ENCODE measurements around the gene ETV6. TPM values are rescaled to one million over a fixed set of nuclear protein-coding genes. Genes with fewer than 3 reads are reported as not detected.

Gene ETV6
- total and polyA plus RNA-seq, 9 of the 15 experiments (the other 6 are each of a cell fraction or from before 2014, with no cell fraction given) = 0.81 to 12.7 (median 4.1) TPM

GRCh38 chr12:11667171-11667570 lies 17.7 kb downstream of the ETV6 start:
- ATAC-seq = no peak
- Histone ChIP-seq H3K27me3 (ENCODE audit: control insufficient read depth in 2 of 2, insufficient read depth in 2 of 2, low read length in 2 of 2) (no peaks in the 10 kb centered on the region), H3K9me3 (replicated peaks; ENCODE audit: control insufficient read depth, insufficient read depth, low read depth, low read length) (no peaks in the 10 kb centered on the region), H3K9me1 (ENCODE audit: control insufficient read depth, insufficient read depth, low read length) (no peaks in the 10 kb centered on the region), H4K20me1 (replicated peaks; ENCODE audit: control insufficient read depth, insufficient read depth, low read length) (no peaks in the 10 kb centered on the region; the same call in 1 of the 2 replicates), H3K79me2 (ENCODE audit: control insufficient read depth, insufficient read depth, low read length) (peaks cover 7% of the 10 kb centered on the region; the same call in 2 of the 3 replicates), H3K27ac (ENCODE audit: extremely low read depth, low read depth, low read length) (no peak overlapping the region), H3K9ac (ENCODE audit: insufficient read depth in 1 of 2, low read depth in 2 of 2, low read length in 2 of 2) (no peak overlapping the region), H3K4me1 (replicated peaks in 1 of 2; ENCODE audit: control insufficient read depth in 2 of 2, insufficient read depth in 2 of 2, low read length in 2 of 2) (no peaks in the 10 kb centered on the region; a peak in 1 of 5 replicates), H3K4me3 (no peak overlapping the region), H3K4me2 (ENCODE audit: insufficient read depth, low read length) (no peak overlapping the region), H3K36me3 (ENCODE audit: control insufficient read depth, insufficient read depth, low read length) (no peaks in the 10 kb centered on the region; the same call in 2 of the 3 replicates), H2AFZ (ENCODE audit: low read depth, low read length) (no peak overlapping the region)
- no peak for FAIRE-seq
- POLR2A ChIA-PET = no interaction called here
- DNase-seq (ENCODE audit: extremely low read depth in 1 of 4, low spot score in 3 of 4) = no peak
- in situ Hi-C loops (cut with MboI) = no loop called here
- intact Hi-C loops (cut with micrococcal nuclease) = no loop called here
- 93% methylated on average over 5 of the region's 5 CpGs for WGBS (ENCODE audit: insufficient coverage, low coverage, missing lambda C conversion rate)
- CTCF ChIA-PET (ENCODE audit: low intra/inter-chr PET ratio) = no interaction called here
- TF ChIP-seq GATA2 (CRISPR knock-in tag; IDR thresholded peaks at IDR 0.05) = no peak
- TF ChIP-seq SAP30 (IDR thresholded peaks at IDR 0.05; ENCODE audit: borderline replicate concordance, insufficient read depth, low read depth, low read length, poor library complexity, severe bottlenecking) = no peak
- no peak for TF ChIP-seq PTTG1 (tag; IDR thresholded peaks at IDR 0.05; ENCODE audit: low read depth)
- TF ChIP-seq BRF1 (IDR thresholded peaks at IDR 0.05; ENCODE audit: borderline replicate concordance, extremely low read depth, insufficient read length) = no peak
- TF ChIP-seq, protein P1, sequence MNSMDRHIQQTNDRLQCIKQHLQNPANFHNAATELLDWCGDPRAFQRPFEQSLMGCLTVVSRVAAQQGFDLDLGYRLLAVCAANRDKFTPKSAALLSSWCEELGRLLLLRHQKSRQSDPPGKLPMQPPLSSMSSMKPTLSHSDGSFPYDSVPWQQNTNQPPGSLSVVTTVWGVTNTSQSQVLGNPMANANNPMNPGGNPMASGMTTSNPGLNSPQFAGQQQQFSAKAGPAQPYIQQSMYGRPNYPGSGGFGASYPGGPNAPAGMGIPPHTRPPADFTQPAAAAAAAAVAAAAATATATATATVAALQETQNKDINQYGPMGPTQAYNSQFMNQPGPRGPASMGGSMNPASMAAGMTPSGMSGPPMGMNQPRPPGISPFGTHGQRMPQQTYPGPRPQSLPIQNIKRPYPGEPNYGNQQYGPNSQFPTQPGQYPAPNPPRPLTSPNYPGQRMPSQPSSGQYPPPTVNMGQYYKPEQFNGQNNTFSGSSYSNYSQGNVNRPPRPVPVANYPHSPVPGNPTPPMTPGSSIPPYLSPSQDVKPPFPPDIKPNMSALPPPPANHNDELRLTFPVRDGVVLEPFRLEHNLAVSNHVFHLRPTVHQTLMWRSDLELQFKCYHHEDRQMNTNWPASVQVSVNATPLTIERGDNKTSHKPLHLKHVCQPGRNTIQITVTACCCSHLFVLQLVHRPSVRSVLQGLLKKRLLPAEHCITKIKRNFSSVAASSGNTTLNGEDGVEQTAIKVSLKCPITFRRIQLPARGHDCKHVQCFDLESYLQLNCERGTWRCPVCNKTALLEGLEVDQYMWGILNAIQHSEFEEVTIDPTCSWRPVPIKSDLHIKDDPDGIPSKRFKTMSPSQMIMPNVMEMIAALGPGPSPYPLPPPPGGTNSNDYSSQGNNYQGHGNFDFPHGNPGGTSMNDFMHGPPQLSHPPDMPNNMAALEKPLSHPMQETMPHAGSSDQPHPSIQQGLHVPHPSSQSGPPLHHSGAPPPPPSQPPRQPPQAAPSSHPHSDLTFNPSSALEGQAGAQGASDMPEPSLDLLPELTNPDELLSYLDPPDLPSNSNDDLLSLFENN (IDR thresholded peaks at IDR 0.05; ENCODE audit: low read depth in 2 of 2, low read length in 2 of 2) = no peak
- TF ChIP-seq MYNN (IDR thresholded peaks at IDR 0.05) = no peak
- TF ChIP-seq MYNN (CRISPR knock-in tag; IDR thresholded peaks at IDR 0.05) = no peak
- BruUV-seq (replicated peaks) = no TSS peak
